H9 (cell line): ENCODE measurements around the gene C1orf159. TPM values are rescaled to one million over a fixed set of nuclear protein-coding genes. Genes with fewer than 3 reads are reported as not detected.

Source experiments
- DNase-seq: peaks from one replicate; pipeline ENCODE4 v3.0.0-alpha.2; 2017
- H2AFZ ChIP-seq: one replicate; pipeline ENCODE4 v1.6.1; 2013; ENCODE audit warnings: mild to moderate bottlenecking, low read length, control low read depth, moderate library complexity
- H2AK5ac ChIP-seq: 2 replicates; pipeline ENCODE4 v1.6.1; 2013; ENCODE audit warnings: low read length, control low read depth, mixed read lengths; ENCODE audit not compliant: insufficient read length
- H2BK120ac ChIP-seq: one replicate; pipeline ENCODE4 v1.6.1; 2013; ENCODE audit warnings: low read depth, mild to moderate bottlenecking, low read length, control low read depth, inconsistent platforms; ENCODE audit not compliant: poor library complexity, severe bottlenecking
- H2BK12ac ChIP-seq: 2 replicates; pipeline ENCODE4 v1.6.1; 2013; ENCODE audit warnings: low read length, control low read depth, mixed read lengths, low read depth; ENCODE audit not compliant: insufficient read length
- H2BK15ac ChIP-seq: 2 replicates; pipeline ENCODE4 v1.6.1; 2013; ENCODE audit warnings: low read depth, low read length, control low read depth
- H2BK20ac ChIP-seq: one replicate; pipeline ENCODE4 v1.6.1; 2013; ENCODE audit warnings: low read depth, mild to moderate bottlenecking, low read length, control low read depth, inconsistent platforms; ENCODE audit not compliant: poor library complexity, severe bottlenecking
- H2BK5ac ChIP-seq: 2 replicates; pipeline ENCODE4 v1.6.1; 2013; ENCODE audit warnings: low read length, control low read depth, mixed read lengths; ENCODE audit not compliant: insufficient read length
- H3K14ac ChIP-seq: 2 replicates; pipeline ENCODE4 v1.6.1; 2013; ENCODE audit warnings: low read length, control low read depth; ENCODE audit not compliant: insufficient read depth
- H3K18ac ChIP-seq: 2 replicates; pipeline ENCODE4 v1.6.1; 2013; ENCODE audit warnings: low read depth, mild to moderate bottlenecking, mixed read lengths, low read length, control low read depth; ENCODE audit not compliant: insufficient read length
- H3K23ac ChIP-seq: 2 replicates; pipeline ENCODE4 v1.6.1; 2013; ENCODE audit warnings: low read length, control low read depth, mixed read lengths, low read depth; ENCODE audit not compliant: insufficient read length
- H3K23me2 ChIP-seq: 2 replicates; pipeline ENCODE4 v1.6.1; 2013; ENCODE audit warnings: low read depth, mild to moderate bottlenecking, mixed read lengths, low read length, control low read depth; ENCODE audit not compliant: insufficient read length, poor library complexity, severe bottlenecking
- H3K27ac ChIP-seq: 2 replicates; pipeline ENCODE4 v1.5.1; 2013; ENCODE audit warnings: low read length, control low read depth, mixed read lengths, low read depth; ENCODE audit not compliant: insufficient read length
- H3K27me3 ChIP-seq: 2 replicates; pipeline ENCODE4 v1.6.1; 2013; ENCODE audit warnings: low read length, control low read depth, inconsistent platforms; ENCODE audit not compliant: insufficient read depth
- H3K4ac ChIP-seq: 2 replicates; pipeline ENCODE4 v1.6.1; 2013; ENCODE audit warnings: low read depth, mild to moderate bottlenecking, control low read depth, inconsistent platforms, low read length, moderate library complexity
- H3K4me1 ChIP-seq: 2 replicates; pipeline ENCODE4 v1.6.1; 2013; ENCODE audit warnings: low read length, control low read depth, inconsistent platforms; ENCODE audit not compliant: insufficient read depth
- H3K4me2 ChIP-seq: 2 replicates; pipeline ENCODE4 v1.6.1; 2013; ENCODE audit warnings: low read length, control low read depth, mixed read lengths; ENCODE audit not compliant: insufficient read length, insufficient read depth
- H3K56ac ChIP-seq: 2 replicates; pipeline ENCODE4 v1.6.1; 2013; ENCODE audit warnings: low read depth, mild to moderate bottlenecking, mixed read lengths, low read length, control low read depth; ENCODE audit not compliant: insufficient read length
- H3K79me1 ChIP-seq: 2 replicates; pipeline ENCODE4 v1.6.1; 2013; ENCODE audit warnings: low read depth, mild to moderate bottlenecking, moderate library complexity, low read length, control low read depth, inconsistent platforms; ENCODE audit not compliant: insufficient read depth, poor library complexity, severe bottlenecking
- H3K79me2 ChIP-seq: 2 replicates; pipeline ENCODE4 v1.6.1; 2013; ENCODE audit warnings: low read length, control low read depth, inconsistent platforms; ENCODE audit not compliant: insufficient read depth
- H3K9ac ChIP-seq: 2 replicates; pipeline ENCODE4 v1.6.1; 2013; ENCODE audit warnings: low read length, control low read depth, mixed read lengths; ENCODE audit not compliant: insufficient read length; ENCODE audit errors: extremely low read depth
- H3K9me3 ChIP-seq: one replicate; pipeline ENCODE4 v1.6.1; 2013; ENCODE audit warnings: low read depth, low read length, inconsistent platforms; ENCODE audit not compliant: control insufficient read depth
- H3T11ph ChIP-seq: one replicate; pipeline ENCODE4 v1.6.1; 2013; ENCODE audit warnings: mild to moderate bottlenecking, low read length, control low read depth, inconsistent platforms
- H4K20me1 ChIP-seq: one replicate; pipeline ENCODE4 v1.6.1; 2013; ENCODE audit not compliant: control insufficient read depth, insufficient read length, insufficient read depth
- H4K5ac ChIP-seq: 2 replicates; pipeline ENCODE4 v1.6.1; 2013; ENCODE audit warnings: low read depth, mild to moderate bottlenecking, mixed read lengths, low read length, control low read depth; ENCODE audit not compliant: insufficient read length
- H4K8ac ChIP-seq: replicated peaks from 2 replicates; pipeline ENCODE4 v1.6.1; 2013; ENCODE audit warnings: low read length, control low read depth, mixed read lengths, low read depth; ENCODE audit not compliant: insufficient read length
- H4K91ac ChIP-seq: 2 replicates; pipeline ENCODE4 v1.6.1; 2013; ENCODE audit warnings: low read depth, mild to moderate bottlenecking, moderate library complexity, mixed read lengths, low read length, control low read depth; ENCODE audit not compliant: insufficient read length
- H3K27ac Mint-ChIP-seq, 3 experiments: 2 replicates in 2 of 3; 3 replicates in 1 of 3; pipeline ENCODE4 v1.8.0; 2020 to 2021; ENCODE audit warnings: mixed read lengths in 3 of 3, mild to moderate bottlenecking in 1 of 3, moderate library complexity in 1 of 3
- H3K27me3 Mint-ChIP-seq: 2 replicates; pipeline ENCODE4 v1.8.0; 2021; ENCODE audit warnings: low read depth, mild to moderate bottlenecking, moderate library complexity, mixed read lengths
- H3K36me3 Mint-ChIP-seq, 3 experiments: 2 replicates in 2 of 3; 3 replicates in 1 of 3; pipeline ENCODE4 v1.8.0; 2020 to 2021; ENCODE audit warnings: low read depth in 3 of 3, mixed read lengths in 3 of 3; ENCODE audit not compliant: insufficient read depth in 1 of 3
- H3K4me1 Mint-ChIP-seq, 2 experiments: 2 replicates each; pipeline ENCODE4 v1.8.0; 2020; ENCODE audit warnings: mixed read lengths in 2 of 2
- H3K4me3 Mint-ChIP-seq, 2 experiments: 2 replicates in 1 of 2; 3 replicates in 1 of 2; pipeline ENCODE4 v1.8.0; 2020 to 2021; ENCODE audit warnings: mild to moderate bottlenecking in 2 of 2, mixed read lengths in 2 of 2, moderate library complexity in 1 of 2
- H3K9me3 Mint-ChIP-seq, 2 experiments: 2 replicates in 1 of 2; 3 replicates in 1 of 2; pipeline ENCODE4 v1.8.0; 2020; ENCODE audit warnings: mild to moderate bottlenecking in 2 of 2, mixed read lengths in 2 of 2, moderate library complexity in 1 of 2
- WGBS: extraction: QIAGEN DNeasy Blood & Tissue Kit; methylation state at CpG from one replicate; pipeline ENCODE4 v1.1.7; 2013; ENCODE audit warnings: missing lambda C conversion rate, low lambda C conversion rate, mixed read lengths; ENCODE audit not compliant: insufficient read length; ENCODE audit errors: extremely low coverage; 5-methylcytosine and 5-hydroxymethylcytosine counted together
- total RNA-seq: library from RNA; stranded (reverse); gene quantifications from 2 replicates; pipeline ENCODE4 v1.2.1, GENCODE V29; 2021
- TF ChIP-seq, protein P1 (sequence below): fragments of 200-600 bp; sonication (generic); conservative IDR thresholded peaks from 3 replicates; pipeline ENCODE4 v1.8.0; 2021; ENCODE audit warnings: antibody characterized with exemption, mild to moderate bottlenecking

The C1orf159 gene
- total RNA-seq, 1 experiment from 2014 or later, result 12.3 TPM

DNA sequence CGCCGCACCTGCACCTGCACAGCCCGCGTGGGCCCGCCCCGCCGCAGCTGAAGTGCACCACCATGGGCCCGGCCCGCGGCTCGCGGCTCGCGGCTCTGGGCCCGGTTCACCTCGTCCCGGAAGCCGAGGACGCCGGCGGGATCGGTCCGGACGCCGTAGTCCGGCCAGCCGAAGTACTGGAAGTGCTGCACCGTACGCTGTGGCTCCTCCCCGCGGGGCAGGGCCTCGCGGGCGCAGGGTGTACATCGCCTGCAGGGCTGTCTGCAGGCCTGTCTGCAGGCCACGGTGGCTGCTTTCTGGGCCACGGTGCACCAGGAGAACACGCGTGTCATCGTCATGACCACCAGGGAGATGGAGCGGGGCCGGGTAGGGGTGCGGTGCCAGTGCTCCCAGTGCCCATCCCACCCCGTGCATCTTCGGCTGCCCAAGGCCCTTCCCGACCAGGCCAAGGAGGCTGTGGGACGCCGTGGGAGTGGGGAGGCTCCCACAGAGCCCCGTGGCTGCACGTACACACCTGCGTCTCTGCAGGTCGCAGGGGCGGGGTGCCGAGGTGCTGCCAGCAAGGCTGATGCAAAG is 48.5 kb downstream of the C1orf159 start:
- Histone ChIP-seq H2BK20ac (no peak overlapping the region), H3K4ac (no peak overlapping the region), H2AFZ (no peak overlapping the region), H4K91ac (no peak overlapping the region), H3K27ac (no peak overlapping the region), H3K23ac (no peak overlapping the region), H2BK15ac (no peak overlapping the region), H2BK5ac (no peak overlapping the region), H3K18ac (no peak overlapping the region), H2BK12ac (no peak overlapping the region), H3K14ac (no peak overlapping the region), H2AK5ac (no peak overlapping the region), H3K23me2 (peaks cover 3% of the 10 kb centered on the region), H4K8ac (no peak overlapping the region), H3T11ph (no peak overlapping the region), H3K9me3 (no peaks in the 10 kb centered on the region), H3K79me1 (no peaks in the 10 kb centered on the region), H4K5ac (no peak overlapping the region), H4K20me1 (no peaks in the 10 kb centered on the region), H3K4me2 (no peak overlapping the region), H3K56ac (no peak overlapping the region), H2BK120ac (no peak overlapping the region), H3K27me3 (no peaks in the 10 kb centered on the region; the same call in 1 of the 2 replicates), H3K9ac (no peak overlapping the region), H3K79me2 (no peaks in the 10 kb centered on the region), H3K4me1 (no peaks in the 10 kb centered on the region)
- Mint-ChIP-seq H3K4me1 (peaks cover 10 to 19% of the 10 kb centered on the region in 2 experiments), H3K36me3 (no peaks in the 10 kb centered on the region), H3K4me3 (no peak overlapping the region; a peak in 1 of 5 replicates), H3K9me3 (no peaks in the 10 kb centered on the region), H3K27ac (no peak overlapping the region), H3K27me3 (peaks cover 46% of the 10 kb centered on the region)
- TF ChIP-seq, protein P1, sequence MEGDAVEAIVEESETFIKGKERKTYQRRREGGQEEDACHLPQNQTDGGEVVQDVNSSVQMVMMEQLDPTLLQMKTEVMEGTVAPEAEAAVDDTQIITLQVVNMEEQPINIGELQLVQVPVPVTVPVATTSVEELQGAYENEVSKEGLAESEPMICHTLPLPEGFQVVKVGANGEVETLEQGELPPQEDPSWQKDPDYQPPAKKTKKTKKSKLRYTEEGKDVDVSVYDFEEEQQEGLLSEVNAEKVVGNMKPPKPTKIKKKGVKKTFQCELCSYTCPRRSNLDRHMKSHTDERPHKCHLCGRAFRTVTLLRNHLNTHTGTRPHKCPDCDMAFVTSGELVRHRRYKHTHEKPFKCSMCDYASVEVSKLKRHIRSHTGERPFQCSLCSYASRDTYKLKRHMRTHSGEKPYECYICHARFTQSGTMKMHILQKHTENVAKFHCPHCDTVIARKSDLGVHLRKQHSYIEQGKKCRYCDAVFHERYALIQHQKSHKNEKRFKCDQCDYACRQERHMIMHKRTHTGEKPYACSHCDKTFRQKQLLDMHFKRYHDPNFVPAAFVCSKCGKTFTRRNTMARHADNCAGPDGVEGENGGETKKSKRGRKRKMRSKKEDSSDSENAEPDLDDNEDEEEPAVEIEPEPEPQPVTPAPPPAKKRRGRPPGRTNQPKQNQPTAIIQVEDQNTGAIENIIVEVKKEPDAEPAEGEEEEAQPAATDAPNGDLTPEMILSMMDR, result no peak
- DNase-seq, result no peak
- WGBS, result no CpG with 5 or more reads among the region's 54 CpGs
